Measurements from ENCODE around the gene NCOA4. TPM values are rescaled to one million over a fixed set of nuclear protein-coding genes. Genes with fewer than 3 reads are reported as not detected.
A peak's percentile ranks its signal among the peaks of the same experiment; 100 is the strongest.
"Not testable (repeated sequence)": the region's sequence is repeated elsewhere in the genome, so short reads cannot be mapped to it uniquely, and the experiment has no call there.

The NCOA4 gene
- total RNA-seq (2014; rRNA removed; shearing (Covaris generic)): 147 and 160 TPM in 2 replicates

DNA sequence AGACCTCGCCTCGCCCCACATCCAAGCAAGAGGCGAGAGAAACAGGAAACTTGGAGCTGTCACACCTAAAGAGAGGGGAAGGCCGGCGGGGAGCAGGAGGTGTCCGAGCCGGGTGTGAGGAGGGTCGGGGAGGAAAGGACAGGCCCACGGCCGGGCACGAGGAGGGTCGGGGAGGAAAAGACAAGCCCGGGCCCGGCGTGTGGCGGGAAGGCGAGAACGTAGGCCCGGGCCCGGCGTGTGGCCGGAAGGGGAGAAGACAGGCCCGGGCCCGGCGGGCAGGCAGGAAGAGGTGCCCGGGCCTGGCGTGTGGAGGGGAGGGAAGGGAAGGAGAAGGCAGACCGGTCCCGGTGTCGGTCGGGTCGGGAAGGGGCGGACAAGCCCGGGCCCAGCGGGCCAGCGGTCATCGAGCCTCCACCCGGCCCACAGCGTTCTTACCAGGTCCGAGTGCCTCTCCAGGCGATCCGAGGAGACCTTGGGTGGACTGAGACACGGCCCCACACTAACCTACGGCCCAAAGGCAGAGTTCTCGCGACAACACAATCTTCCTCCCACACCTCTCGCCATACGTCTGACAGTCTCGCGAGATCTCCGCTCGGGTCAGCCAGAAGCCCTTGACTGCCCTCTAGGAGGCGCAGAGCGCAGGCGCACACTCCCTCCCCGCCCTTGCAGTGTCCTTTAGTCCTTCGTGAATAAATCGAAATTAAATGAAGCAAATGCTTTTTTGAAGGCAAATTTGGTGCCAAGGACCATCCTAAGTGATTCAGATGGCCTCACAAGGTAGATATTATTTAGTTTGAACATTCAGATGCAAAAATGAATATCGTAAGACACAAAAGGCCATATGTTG, at the start of gene NCOA4:
TSS of gene NCOA4 (minus strand) at position 533 of the 847 bp plus-strand sequence. CDS start 13,943 bp downstream, outside the sequence.
- peak; percentile 97 for DNase-seq (ENCODE audit: low read depth)

DNA sequence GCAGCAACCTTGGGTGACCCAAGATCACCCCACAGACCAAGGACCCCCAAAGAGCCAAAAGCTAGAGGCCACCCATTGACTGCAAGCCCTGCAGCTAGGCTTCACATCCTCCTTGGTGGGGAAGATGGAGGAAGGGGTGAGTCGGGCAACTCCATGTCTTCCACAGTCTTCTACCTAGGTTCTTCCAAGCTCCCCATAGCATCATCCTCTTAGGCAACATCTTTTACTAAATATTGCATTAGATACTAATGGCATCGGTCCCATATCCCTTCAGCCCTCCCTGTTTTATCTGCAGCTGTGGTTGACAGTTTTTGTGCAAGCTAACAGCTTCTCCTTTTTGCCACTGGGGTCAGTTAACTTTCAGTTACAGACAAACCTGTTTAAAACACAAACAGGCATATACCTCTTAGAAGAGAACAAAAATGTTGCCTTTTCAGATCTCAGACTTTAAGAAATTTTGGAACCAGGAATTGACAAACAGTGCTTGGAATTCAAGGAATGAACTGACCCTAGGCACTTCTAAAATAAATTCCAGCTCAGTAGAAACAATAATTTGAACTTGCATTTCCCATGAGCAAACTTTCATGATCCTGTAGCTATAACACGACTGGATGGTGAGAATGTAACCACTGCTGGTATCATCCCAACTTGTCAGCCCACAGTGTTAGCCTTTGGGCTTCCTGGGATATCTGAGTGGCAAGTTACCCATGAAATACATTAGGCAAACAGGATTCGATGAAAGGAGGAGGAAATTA, 49.6 kb upstream of the NCOA4 start:
- peak; percentile 25 for DNase-seq (ENCODE audit: low read depth)

DNA sequence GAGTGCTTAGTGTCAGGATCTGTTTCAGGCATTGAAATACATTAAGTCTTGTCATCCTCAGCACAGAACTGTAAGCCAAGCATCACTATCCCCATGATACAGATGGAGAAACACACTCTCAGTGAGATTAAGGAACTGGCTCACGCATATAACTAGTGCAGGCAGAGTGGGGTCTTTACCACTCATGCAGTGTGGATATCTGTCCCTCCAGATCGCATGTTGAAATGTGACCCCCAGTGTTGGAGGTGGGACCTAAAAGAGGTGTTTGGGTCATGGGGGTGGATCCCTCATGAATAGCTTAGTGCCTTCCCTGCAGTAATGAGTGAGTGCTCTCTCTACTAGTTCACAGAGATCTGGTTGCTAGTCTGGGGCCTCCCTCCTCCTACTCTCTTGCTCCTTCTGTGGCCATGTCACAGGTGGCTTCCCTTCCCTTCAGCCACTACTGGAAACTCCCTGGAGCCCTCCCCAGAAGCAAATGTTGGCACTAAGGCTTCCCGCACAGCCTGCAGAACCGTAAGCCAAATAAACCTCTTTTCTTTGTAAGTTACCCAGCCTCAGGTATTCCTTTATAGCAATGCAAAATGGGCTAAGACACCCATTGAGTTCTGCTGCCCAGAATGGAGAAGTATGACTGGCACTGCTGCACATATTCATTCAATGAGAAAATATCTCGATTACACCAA, 47.4 kb upstream of the NCOA4 start:
- no peak for DNase-seq (ENCODE audit: low read depth)

- DNase-seq (ENCODE audit: low read depth): peak; percentile 30
Observed at GRCh38 chr10:46077141-46077554, 46.7 kb upstream of the NCOA4 start.

DNA sequence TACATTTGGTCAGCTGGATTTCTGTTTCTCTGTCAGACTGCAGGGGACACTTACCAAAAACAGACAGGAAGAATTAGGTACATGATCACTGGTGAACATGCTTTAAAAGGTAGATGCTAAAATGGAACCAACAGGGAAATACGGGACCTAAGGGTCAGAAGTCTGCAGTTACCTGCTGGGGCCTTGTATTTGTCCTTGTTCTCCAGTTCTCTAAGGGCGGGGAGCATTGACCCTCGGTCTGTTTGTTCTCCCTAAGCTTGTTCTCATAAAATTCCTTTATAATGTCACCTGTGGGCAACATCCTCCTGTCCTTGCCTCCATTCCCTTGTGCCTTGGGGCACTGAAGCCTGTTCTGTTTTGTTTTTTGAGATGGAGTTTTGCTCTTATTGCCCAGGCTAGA, 45.4 kb upstream of the NCOA4 start:
- DNase-seq (ENCODE audit: low read depth): no peak

- no peak for DNase-seq (ENCODE audit: low read depth)
Observed at GRCh38 chr10:46074196-46074946, 43.9 kb upstream of the NCOA4 start.

- no peak for DNase-seq (ENCODE audit: low read depth)
Observed at GRCh38 chr10:46073564-46073963, 43.1 kb upstream of the NCOA4 start.

- no peak for DNase-seq (ENCODE audit: low read depth)
Observed at GRCh38 chr10:46070749-46071148, 40.3 kb upstream of the NCOA4 start.

- no peak for DNase-seq (ENCODE audit: low read depth)
Observed at GRCh38 chr10:46069771-46070463, 39.5 kb upstream of the NCOA4 start.

GRCh38 chr10:46068905-46069304, 38.5 kb upstream of the NCOA4 start:
- DNase-seq (ENCODE audit: low read depth): no peak

- DNase-seq (ENCODE audit: low read depth): no peak
Observed at GRCh38 chr10:46068117-46068516, 37.7 kb upstream of the NCOA4 start.

DNA sequence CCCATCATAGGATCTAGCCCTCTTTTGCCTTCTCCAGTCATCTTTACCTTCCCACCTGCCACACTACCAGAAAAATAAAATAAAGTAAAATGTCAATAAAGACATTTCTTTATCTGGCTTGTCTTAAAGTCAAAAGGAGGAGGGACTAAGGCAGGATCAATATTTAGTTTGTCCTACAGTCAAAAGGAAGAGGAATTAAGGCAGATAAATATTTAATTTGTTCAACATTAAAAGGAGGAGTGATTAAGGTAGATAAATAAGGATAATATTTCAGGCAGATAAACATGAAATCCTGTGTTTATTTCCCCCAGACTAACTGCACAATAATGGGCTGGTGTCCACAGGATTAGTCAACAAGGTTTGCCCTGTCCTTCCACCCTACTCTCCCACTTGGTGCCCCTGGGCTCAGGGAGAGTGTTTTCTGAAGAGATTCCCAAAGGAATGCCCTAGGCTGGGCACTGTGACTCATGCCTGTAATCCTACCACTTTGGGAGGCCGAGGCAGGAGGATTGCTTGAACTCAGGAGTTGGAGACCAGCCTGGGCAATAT, 33.9 kb upstream of the NCOA4 start:
- no peak for DNase-seq (ENCODE audit: low read depth)

DNA sequence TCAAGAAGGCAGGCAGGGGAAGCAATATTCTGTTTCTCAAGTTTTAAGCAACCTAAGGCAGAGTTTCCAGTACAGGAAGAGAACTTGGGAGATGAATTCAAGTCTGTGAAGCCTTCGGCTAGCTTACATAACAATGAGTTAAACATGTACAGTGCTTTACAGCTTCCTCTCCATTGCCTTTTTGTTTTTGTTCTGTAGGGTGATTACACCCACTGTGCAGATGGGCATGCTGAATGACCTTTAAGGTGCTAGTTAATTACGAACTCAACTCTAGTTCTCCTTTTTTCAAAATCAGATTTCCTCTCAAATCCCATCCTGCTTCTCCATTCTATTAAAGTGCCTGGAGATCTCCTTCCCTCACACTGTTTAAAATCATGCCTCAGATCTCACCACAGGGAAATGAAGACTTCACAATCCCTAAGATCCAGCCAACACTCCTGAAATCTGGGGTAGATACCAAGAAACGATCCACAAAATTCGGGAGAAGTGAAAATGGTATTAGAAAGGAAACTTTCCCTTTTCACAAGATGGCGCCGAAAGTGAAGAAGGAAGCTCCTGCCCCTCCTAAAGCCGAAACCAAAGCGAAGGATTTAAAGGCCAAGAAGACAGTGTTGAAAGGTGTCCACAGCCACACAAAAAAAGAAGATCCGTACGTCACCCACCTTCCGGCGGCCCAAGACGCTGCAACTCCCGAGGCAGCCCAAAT, 32.5 kb upstream of the NCOA4 start:
- DNase-seq (ENCODE audit: low read depth): no peak

DNA sequence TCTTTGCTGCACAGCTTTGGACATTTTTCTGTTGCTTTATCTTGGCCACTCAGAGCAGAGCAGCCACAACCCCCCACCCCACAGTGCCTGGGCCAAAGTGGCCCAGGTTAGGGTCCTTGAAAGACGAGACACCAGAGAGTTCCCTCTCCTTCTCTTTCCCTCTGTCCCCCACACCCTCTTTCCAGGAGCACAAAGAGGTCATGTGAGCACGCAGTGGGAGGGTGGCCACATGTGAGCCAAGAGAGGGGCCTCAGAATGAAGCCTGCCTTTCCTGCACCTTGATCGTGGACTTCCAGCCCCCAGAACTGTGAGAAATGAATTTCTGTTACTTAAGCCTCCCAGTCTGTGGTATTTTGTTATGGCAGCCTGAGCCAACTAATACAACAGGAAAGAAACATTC, 30.3 kb upstream of the NCOA4 start:
- DNase-seq (ENCODE audit: low read depth): no peak

- DNase-seq (ENCODE audit: low read depth): not testable (repeated sequence)
Observed at GRCh38 chr10:46057927-46058326, 27.5 kb upstream of the NCOA4 start.

DNA sequence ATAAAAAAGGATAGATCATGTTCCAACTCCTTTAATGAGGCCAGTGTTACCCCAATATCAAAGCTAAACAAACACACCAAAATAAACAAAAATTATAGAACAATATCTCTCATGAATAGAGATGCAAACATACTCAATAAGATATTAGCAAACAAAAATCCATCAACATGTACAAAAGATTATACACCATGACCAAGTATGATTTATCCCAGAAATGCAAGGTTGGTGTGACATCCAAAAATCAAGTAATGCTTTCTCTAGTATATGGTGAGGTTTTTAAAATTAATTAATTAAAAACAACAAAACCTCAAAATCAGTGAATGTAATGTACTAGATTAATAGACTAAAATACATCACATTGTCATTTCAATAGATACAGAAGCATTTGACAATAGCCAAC, 26.6 kb upstream of the NCOA4 start:
- no peak for DNase-seq (ENCODE audit: low read depth)

- DNase-seq (ENCODE audit: low read depth): no peak
Observed at GRCh38 chr10:46055771-46056170, 25.3 kb upstream of the NCOA4 start.

- no peak for DNase-seq (ENCODE audit: low read depth)
Observed at GRCh38 chr10:46053534-46054434, 23.4 kb upstream of the NCOA4 start.

DNA sequence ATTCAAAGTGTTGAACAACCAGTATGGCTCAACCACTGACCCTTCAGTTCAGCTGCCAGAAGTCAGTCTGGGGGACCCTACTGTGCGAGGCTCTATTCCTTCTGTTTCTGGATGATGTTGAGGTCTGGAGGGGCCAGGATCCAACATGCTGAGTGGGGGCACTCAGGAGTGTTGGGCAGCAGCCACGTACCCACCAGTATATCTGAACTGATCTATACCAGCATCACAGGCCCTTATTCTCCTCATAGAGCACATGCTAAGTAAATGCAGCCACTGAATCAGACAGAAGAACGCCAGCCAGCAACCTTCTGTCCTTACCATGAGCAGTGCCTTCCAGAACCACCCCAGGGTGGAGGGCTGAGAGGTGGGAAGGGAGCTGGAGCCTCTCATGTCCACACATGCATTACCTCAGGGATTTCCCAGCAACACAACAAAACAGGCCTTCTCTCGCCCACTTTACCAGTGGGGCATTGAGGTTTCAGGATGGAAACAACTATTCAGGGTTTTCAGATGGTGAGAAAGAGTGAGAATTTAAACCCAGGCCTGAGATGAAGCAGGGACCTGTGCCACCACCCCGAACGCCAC, 22.5 kb upstream of the NCOA4 start:
- no peak for DNase-seq (ENCODE audit: low read depth)

Data from M059J (cell line).